Thymus (tissue), 11 donors: ENCODE measurements around the gene PLXNA4. TPM values are rescaled to one million over a fixed set of nuclear protein-coding genes. Genes with fewer than 3 reads are reported as not detected.

Experiments
- DNase-seq, 9 donors: peaks; one replicate each; pipeline ENCODE4 v3.0.0-alpha.2; 2013; ENCODE audit warnings: low spot score in 9 of 9, low read depth in 6 of 9, missing footprints in 1 of 9
- H3K27ac ChIP-seq, 2 donors: one replicate each; pipeline ENCODE4 v1.5.1; 2013; ENCODE audit warnings: control low read depth in 1 of 2, low read depth in 1 of 2, low read length in 1 of 2, mild to moderate bottlenecking in 1 of 2, moderate library complexity in 1 of 2
- H3K27me3 ChIP-seq, 2 donors: one replicate each; pipeline ENCODE4 v1.5.1; 2013; ENCODE audit warnings: low read length in 1 of 2; ENCODE audit not compliant: control insufficient read depth in 2 of 2, insufficient read depth in 1 of 2
- H3K36me3 ChIP-seq, 2 donors: one replicate each; pipeline ENCODE4 v1.5.1; 2013; ENCODE audit warnings: low read length in 1 of 2, mild to moderate bottlenecking in 1 of 2, moderate library complexity in 1 of 2; ENCODE audit not compliant: control insufficient read depth in 2 of 2, insufficient read depth in 2 of 2
- H3K4me1 ChIP-seq, 2 donors: one replicate each; pipeline ENCODE4 v1.5.1; 2013; ENCODE audit warnings: low read length in 2 of 2; ENCODE audit not compliant: control insufficient read depth in 2 of 2, insufficient read depth in 2 of 2
- H3K4me3 ChIP-seq, 2 donors: one replicate each; pipeline ENCODE4 v1.5.1; 2013; ENCODE audit warnings: low read length in 2 of 2, control low read depth in 1 of 2, mild to moderate bottlenecking in 1 of 2
- H3K9me3 ChIP-seq, 2 donors: one replicate each; pipeline ENCODE4 v1.5.1; 2013; ENCODE audit warnings: low read length in 1 of 2, mild to moderate bottlenecking in 1 of 2; ENCODE audit not compliant: control insufficient read depth in 2 of 2, insufficient read depth in 1 of 2
- WGBS: extraction: QIAGEN DNeasy Blood & Tissue Kit; methylation state at CpG from one replicate; pipeline ENCODE4 v1.1.7; 2013; 5-methylcytosine and 5-hydroxymethylcytosine counted together
- polyA plus RNA-seq: library from polyadenylated mRNA; stranded (reverse); fragments of 200-250 nt; gene quantifications from one replicate; pipeline ENCODE4 v1.2.3, GENCODE V29; 2013
- total RNA-seq: library from RNA; stranded (reverse); fragments of 120-200 nt; gene quantifications from one replicate; pipeline ENCODE4 v1.2.4, GENCODE V29; 2013
- donor health status: healthy.

PLXNA4 gene
- total and polyA plus RNA-seq, 2 donors, result 0.21 to 0.66 TPM

DNA sequence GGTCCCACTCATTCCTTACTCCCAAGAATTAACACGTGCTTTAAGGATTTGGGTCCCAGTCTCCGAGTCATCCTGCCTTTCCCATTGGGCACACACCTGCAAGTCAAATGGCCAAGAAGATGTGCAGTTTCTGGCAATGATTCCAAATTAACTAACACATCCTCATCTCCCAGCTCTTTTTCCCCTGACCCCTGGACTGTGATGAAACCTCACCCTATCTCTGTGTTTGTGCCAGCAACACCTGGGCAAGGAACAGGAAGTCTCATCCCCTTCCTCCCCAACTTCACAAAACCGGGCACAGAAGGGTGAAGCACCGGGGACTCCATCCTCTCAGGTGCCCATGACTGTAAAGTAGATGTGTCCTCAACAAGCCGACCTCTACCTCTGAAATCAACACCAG lies 54.8 kb downstream of the PLXNA4 start:
- Histone ChIP-seq H3K4me1 (no peaks in the 10 kb centered on the region), H3K27ac (no peak overlapping the region)
- WGBS, result 87% methylated on average over 5 of the region's 5 CpGs

DNA sequence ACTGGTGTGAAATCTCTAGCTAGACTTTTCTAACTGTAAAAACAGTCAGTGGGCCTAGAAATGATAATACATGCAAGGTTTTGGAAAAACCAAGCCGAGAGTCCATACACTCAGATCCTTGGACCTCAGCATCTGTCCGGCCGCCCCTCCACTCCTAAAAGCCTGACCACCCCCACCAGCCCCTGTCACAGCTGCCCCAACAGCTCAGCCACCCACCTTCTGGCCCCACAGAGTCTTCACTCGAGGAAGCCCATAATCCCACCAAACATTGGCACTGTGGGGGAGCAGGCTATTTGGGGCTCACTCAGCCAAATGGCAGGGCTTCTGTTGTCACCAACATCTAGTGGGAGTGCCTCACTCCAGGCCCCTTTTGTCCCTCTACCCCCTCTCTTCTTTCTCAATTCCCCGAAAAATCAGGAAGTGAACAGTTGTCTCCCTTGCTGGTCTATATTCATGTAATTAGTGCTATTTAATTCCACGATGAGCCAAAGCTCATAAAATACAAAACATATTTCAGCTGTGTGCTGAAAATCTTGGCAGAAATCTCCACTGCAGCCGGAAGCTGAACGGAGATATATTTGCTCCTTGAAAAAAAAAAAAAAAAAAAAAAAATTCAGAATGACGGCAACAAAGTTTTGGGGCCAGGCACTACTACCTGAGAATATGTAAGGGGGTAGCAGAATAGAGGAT lies 55.5 kb downstream of the PLXNA4 start:
- Histone ChIP-seq H3K4me1 (no peaks in the 10 kb centered on the region), H3K36me3 (no peaks in the 10 kb centered on the region), H3K27me3 (no peaks in the 10 kb centered on the region), H3K27ac (no peak overlapping the region), H3K4me3 (no peak overlapping the region), H3K9me3 (no peaks in the 10 kb centered on the region)
- WGBS, result 88% methylated on average over 9 of the region's 9 CpGs
- DNase-seq, result no peak

More for the DNA sequence above, 54.8 kb downstream of the PLXNA4 start:
- Histone ChIP-seq H3K36me3 (no peaks in the 10 kb centered on the region), H3K4me3 (no peak overlapping the region), H3K27me3 (no peaks in the 10 kb centered on the region), H3K9me3 (no peaks in the 10 kb centered on the region)
- no peak for DNase-seq

DNA sequence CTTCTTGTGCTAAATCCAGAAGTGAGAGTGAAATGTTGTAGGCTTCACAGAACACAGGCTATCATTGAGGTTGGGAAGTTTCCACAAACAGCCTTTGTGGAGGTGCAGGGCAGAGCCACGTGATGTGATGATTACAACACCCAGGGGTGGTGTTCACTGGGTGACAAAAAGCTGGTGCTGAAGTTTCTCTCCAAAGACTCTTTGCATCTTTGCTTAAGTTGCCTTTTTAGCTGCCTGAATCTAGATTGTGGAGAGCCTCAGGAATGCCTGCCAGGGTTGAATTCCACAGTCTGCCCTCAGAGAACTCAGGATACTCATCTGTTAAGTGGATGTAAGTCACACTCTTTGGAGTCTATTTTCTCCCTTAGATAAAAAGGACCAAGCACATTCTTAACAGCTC lies 56.3 kb downstream of the PLXNA4 start:
- 88% methylated on average over 1 of the region's 1 CpG for WGBS
- no peak for DNase-seq
- Histone ChIP-seq H3K4me3 (no peak overlapping the region), H3K27me3 (no peaks in the 10 kb centered on the region), H3K27ac (no peak overlapping the region), H3K36me3 (no peaks in the 10 kb centered on the region), H3K9me3 (no peaks in the 10 kb centered on the region), H3K4me1 (no peaks in the 10 kb centered on the region)

DNA sequence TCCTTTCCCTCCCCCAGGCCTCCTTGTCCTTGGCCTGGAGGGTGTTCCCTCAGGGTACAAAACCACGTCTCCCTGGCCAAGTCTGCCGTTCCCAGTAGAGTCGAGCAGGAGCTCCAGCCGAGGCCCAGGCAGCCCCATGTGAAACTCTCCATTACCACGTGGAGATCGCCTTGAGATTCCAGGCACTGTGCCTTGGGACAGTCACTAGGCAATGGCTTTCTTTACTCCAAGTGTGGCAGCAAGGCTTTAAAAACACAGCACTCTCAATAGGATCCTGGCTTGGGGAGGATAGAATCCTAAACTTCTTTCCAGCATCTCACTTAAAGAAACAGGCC lies 57.5 kb downstream of the PLXNA4 start:
- Histone ChIP-seq H3K36me3 (no peaks in the 10 kb centered on the region), H3K27me3 (no peaks in the 10 kb centered on the region), H3K27ac (no peak overlapping the region), H3K9me3 (no peaks in the 10 kb centered on the region), H3K4me1 (no peaks in the 10 kb centered on the region), H3K4me3 (no peak overlapping the region)
- 96% methylated on average over 6 of the region's 6 CpGs for WGBS
- no peak for DNase-seq

DNA sequence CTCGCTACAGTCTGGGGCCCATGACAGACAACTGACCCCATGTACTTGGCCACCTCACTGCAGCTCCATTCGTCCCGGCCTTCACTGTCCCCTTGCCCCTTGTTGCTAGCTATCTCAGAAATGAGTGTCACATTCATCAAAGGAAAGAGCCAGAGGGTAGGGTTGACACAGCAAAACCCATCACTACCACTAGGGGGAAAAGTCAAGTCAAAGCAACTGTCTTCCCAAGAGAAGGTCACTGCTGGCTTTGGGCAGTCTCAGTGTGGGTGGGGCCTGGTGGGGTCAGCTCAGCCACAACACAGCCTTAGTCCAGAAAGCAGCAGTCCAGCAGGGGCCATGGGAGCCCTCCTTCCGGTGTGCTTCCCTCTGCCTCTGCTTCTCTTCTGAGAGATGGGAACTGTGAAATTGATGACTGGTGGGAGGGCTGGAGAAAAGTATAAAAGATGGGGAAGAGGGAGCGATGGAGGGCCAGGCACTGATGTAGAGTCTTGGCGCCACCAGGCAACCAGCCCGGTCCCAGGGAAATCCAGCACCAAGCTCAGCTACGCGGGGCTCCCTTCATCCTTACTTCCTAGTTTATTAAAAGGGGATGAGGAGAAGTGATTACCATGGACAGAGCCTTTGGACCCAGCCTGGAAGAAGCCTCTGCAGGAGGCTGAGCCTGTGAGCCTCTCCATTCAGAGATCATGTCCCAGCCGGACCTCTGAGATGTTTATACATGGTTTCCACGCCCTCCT lies 58.0 kb downstream of the PLXNA4 start:
- 92% methylated on average over 11 of the region's 11 CpGs for WGBS
- Histone ChIP-seq H3K27ac (no peak overlapping the region), H3K4me3 (no peak overlapping the region), H3K9me3 (no peaks in the 10 kb centered on the region), H3K36me3 (no peaks in the 10 kb centered on the region), H3K4me1 (no peaks in the 10 kb centered on the region), H3K27me3 (no peaks in the 10 kb centered on the region)
- DNase-seq, result peak in 5 of 9 donors; percentile 6 to 42 (median 9)

DNA sequence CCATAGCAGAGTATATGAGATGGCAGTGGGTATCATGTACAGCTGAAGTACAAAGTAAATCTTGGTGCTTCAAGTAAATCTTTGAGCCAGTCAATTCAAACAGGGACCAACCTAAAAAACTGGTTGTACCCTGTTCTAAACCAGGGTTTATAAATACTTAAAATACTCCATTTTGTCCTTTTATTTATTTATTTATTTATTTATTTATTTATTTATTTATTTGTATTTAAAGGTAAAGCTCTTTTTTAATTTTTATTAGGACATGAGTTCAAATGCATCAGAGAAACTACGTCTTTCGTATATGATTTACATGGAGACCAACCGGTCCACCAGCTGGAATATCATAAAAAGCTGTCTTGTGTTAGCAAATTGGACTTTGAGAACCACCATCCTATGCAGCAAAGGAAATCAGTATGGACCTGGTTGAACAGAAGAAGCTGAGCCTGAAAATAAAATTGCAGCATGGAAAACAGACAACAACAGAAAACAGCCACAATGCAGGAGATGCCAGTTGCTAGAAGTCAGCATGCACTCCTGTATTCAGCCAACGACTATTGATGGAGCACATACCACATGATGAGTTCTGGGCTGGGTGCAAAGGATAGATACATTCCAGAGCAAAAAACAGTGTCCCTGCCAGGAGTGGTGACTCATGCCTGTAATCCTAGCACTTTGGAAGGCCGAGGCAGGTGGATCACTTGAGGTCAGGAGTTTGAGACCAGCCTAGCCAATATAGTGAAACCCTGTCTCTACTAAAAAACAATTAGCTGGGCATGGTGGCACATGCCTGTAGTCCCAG lies 60.0 kb downstream of the PLXNA4 start:
- WGBS, result 95% methylated on average over 5 of the region's 5 CpGs
- Histone ChIP-seq H3K36me3 (no peaks in the 10 kb centered on the region), H3K4me3 (no peak overlapping the region), H3K27me3 (no peaks in the 10 kb centered on the region), H3K27ac (no peak overlapping the region), H3K9me3 (no peaks in the 10 kb centered on the region), H3K4me1 (no peaks in the 10 kb centered on the region)
- DNase-seq, result no peak

DNA sequence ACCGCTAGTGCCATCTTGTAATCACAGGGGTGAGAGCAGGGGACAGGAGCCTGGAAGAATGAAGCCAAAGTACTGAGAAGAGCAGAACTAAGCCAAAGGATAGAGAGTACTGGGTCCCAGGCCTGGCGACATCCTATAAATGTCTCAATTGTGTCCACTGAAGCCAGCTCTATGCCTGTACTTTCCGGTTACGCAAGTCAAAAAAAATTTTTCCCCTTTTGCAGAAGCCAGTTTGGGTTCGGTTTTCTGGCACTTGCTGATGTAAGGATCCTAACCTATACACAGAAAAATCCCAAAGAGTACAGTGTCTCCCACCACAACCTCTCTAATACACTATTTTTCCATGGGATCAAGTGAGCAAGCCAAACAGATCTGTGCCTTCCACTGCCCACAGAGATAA lies 61.1 kb downstream of the PLXNA4 start:
- Histone ChIP-seq H3K27ac (no peak overlapping the region), H3K9me3 (no peaks in the 10 kb centered on the region), H3K4me3 (no peak overlapping the region), H3K36me3 (no peaks in the 10 kb centered on the region), H3K27me3 (no peaks in the 10 kb centered on the region), H3K4me1 (no peaks in the 10 kb centered on the region)
- DNase-seq, result no peak
- WGBS, result 98% methylated on average over 5 of the region's 5 CpGs

DNA sequence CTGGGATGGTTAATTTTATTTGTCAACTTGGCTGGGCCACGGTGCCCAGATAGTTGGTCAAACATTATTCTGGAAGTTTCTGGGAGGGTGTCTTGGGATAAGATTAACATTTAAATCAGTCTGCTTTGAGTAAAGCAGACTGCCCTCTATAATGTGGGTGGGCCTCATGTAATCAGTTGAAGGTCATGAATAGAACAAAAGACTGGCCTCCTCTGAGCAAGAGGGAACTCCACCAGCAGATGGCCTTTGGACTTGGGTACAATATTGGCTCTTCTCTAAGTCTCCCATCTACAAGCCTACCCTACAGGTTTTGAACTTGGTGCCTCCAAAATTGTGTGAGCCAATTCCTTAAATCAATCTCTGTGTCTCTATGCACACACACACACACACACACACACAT lies 61.8 kb downstream of the PLXNA4 start:
- 97% methylated on average over 1 of the region's 1 CpG for WGBS
- Histone ChIP-seq H3K4me1 (no peaks in the 10 kb centered on the region), H3K36me3 (no peaks in the 10 kb centered on the region), H3K9me3 (no peaks in the 10 kb centered on the region), H3K27ac (no peak overlapping the region), H3K4me3 (no peak overlapping the region), H3K27me3 (no peaks in the 10 kb centered on the region)
- DNase-seq, result no peak

DNA sequence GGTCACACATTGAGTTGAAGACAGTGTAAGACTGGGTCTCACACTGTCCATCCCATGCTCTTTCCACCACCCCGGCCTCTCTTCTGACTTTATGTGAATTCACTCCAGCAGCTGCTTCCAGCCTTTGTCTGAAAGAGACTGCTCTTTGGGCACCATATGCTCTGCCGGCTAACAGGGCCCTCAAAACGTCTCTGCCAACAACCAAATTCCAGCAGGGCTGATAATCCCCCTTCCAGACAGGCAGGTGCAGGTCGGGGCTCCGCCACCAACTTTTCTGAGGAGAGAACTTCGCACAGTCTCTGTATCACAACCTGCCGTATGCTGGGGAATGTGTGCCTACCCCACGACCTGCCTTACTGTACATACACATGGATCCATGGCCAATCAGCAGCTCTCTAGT lies 64.3 kb downstream of the PLXNA4 start:
- H3K36me3 ChIP-seq, result no peaks in the 10 kb centered on the region
- no peaks in the 10 kb centered on the region for H3K9me3 ChIP-seq
- no peak for DNase-seq
- H3K27ac ChIP-seq, result no peak overlapping the region
- H3K4me3 ChIP-seq, result no peak overlapping the region
- peaks cover 0 to 4% of the 10 kb centered on the region in 2 donors for H3K27me3 ChIP-seq
- 95% methylated on average over 8 of the region's 8 CpGs for WGBS
- H3K4me1 ChIP-seq, result no peaks in the 10 kb centered on the region
